GM13976 (cell line): ENCODE data around the gene GPR83.

Experiments used
- DNase-seq: peaks from one replicate; pipeline ENCODE4 v3.0.0; 2012; ENCODE audit warnings: low spot score
- CTCF ChIP-seq: IDR thresholded peaks from 2 replicates; pipeline ENCODE4 v1.5.1; 2012; ENCODE audit warnings: borderline replicate concordance, mild to moderate bottlenecking; ENCODE audit not compliant: insufficient read depth; ENCODE audit errors: extremely low read depth, missing control alignments, control extremely low read depth
- in situ Hi-C: fragments of 300-500 bp; cut with MboI; formaldehyde crosslinking; loops from one replicate; pipeline ENCODE4 v1.12.0; 2022; ENCODE audit warnings: low sequenced_read_pairs, mixed read lengths, inconsistent platforms; ENCODE audit not compliant: unreplicated experiment

The GPR83 gene

DNA sequence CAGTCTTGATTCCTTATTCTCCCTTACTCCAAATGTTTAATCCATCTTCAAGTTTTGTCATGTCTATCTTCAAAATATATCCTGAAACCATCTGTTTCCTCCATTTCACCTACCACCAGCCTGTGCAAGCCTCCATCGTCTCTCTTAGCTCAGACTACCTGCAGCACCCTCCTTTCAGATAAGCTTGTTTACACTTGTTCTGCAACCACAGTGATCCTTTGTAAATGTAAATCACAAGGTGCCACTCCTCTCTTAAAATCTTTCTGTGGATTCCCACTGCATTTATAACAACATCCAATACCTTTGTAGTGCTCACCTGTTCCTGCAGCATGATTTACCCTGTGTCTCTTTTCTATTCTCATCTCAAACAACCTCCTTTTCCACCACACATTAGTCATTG is 31.8 kb upstream of the GPR83 start:
- in situ Hi-C loops = no loop called here

DNA sequence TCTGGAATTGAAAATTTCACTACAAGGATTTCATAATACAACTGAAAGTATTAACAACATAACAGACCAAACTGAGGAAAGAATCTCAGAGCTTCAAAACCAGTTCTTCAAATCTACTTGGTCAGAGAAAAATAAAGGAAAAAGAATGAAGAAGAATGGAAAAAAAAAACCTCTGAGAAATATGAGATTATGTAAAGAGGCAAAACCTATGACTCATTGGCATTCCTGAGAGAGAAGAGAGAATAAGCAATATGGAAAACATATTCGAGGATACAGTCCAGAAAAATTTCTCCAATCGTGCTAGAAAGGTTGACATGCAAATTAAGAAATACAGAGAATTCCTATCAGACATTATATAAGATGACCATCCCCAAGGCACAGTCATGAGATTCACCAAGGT is 23.4 kb upstream of the GPR83 start:
- TF ChIP-seq CTCF = no peak
- in situ Hi-C loops = no loop called here
- no peak for DNase-seq

More for the DNA sequence above, 31.8 kb upstream of the GPR83 start:
- TF ChIP-seq CTCF = no peak
- no peak for DNase-seq

- in situ Hi-C loops = no loop called here
- no peak for TF ChIP-seq CTCF
- DNase-seq = no peak
Measured at GRCh38 chr11:94424011-94424410, 22.8 kb upstream of the GPR83 start.

GRCh38 chr11:94423507-94423906 is 22.3 kb upstream of the GPR83 start:
- no peak for DNase-seq
- TF ChIP-seq CTCF = no peak
- in situ Hi-C loops = no loop called here

DNA sequence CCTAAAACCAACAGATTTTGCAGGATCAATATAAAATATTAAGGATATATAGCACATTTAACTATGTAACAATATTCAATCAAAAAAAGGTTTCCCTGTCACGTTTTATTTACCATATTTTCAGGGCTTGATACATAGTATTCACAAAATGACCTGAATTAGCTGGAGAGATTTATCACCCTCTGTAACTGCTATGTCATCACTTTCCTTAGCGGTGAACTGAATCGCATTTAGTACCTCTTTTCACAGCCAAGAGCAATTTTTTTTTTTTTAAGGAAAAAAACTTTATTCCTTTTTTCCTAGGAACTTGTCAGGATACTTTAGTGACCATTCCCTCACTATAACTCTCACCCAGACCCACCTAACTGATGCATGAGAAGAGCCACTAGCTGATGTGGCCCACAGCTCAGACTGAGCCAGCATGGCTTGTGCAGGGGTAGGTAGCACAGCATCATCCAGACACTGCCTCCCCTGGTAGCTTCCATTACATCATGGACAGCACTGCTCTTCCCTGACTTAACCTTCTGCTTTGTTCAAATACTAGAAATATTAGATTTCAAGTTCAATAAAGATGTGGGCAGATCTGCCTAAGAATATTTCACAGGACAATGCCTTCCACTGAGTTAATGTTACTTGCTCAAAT is 17.0 kb upstream of the GPR83 start:
- no peak for TF ChIP-seq CTCF
- in situ Hi-C loops = no loop called here
- DNase-seq = no peak

- no peak for DNase-seq
- TF ChIP-seq CTCF = peak; percentile 24
- in situ Hi-C loops = no loop called here
Measured at GRCh38 chr11:94417386-94417987, 16.3 kb upstream of the GPR83 start.
